OCI-LY1 (cell line): Measurements from ENCODE around the gene IRF2.

Experiments
- CTCF ChIP-seq: fragments of 200-600 bp; sonication (generic), shearing (Covaris generic); IDR thresholded peaks from 2 replicates; pipeline ENCODE4 v1.5.1; 2017; ENCODE audit warnings: mild to moderate bottlenecking, antibody characterized with exemption, low read length, moderate library complexity, mixed read lengths
- EZH2 ChIP-seq: fragments of 200-600 bp; sonication (generic), shearing (Covaris generic); IDR thresholded peaks from 2 replicates; pipeline ENCODE4 v1.8.0; 2017; ENCODE audit warnings: borderline replicate concordance, mixed run types, mild to moderate bottlenecking, antibody characterized with exemption, low read length, moderate library complexity, mixed read lengths

GRCh38 chr4:184361443-184361842 is 112.9 kb downstream of the IRF2 start:
- TF ChIP-seq CTCF (no peak), EZH2 (no peak)
